Caco-2 (cell line): ENCODE data around the gene ZC3H18. TPM values are rescaled to one million over a fixed set of nuclear protein-coding genes. Genes with fewer than 3 reads are reported as not detected.

Source experiments
- BruUV-seq: library from RNA; stranded (reverse); fragments of 400-500 nt; replicated peaks from 2 replicates; lab custom pipeline; 2021; lab: Mats Ljungman, UMichigan
- CTCF ChIA-PET: fragments of 300-600 bp; sonication (Branson Sonifier 250); formaldehyde crosslinking; loops from one replicate; lab custom pipeline; 2022; ENCODE audit warnings: antibody characterized with exemption; lab: Charles Lee
- POLR2A ChIA-PET: fragments of 300-600 bp; sonication (Branson Sonifier 250); formaldehyde crosslinking; loops from one replicate; lab custom pipeline; 2022; ENCODE audit warnings: antibody characterized with exemption; lab: Charles Lee
- DNase-seq, 2 experiments: peaks; one replicate each; pipeline versions ENCODE4 v3.0.0 to v3.0.0-alpha.2; 2020 to 2022
- H3K27me3 ChIP-seq: replicated peaks from 2 replicates; pipeline ENCODE4 v1.6.0; 2011; ENCODE audit warnings: low read length; ENCODE audit not compliant: control insufficient read depth, insufficient read depth
- H3K36me3 ChIP-seq: 2 replicates; pipeline ENCODE4 v1.5.1; 2011; ENCODE audit warnings: low read length; ENCODE audit not compliant: control insufficient read depth, insufficient read depth
- H3K4me1 ChIP-seq: fragments of 250-450 bp; sonication (Bioruptor Pico); 2 replicates; pipeline ENCODE4 v1.5.1; 2020; ENCODE audit warnings: mild to moderate bottlenecking
- H3K4me3 ChIP-seq: 2 replicates; pipeline ENCODE4 v1.5.1; 2011; ENCODE audit warnings: low read depth, mild to moderate bottlenecking, control low read depth, low read length
- H3K9me3 ChIP-seq: fragments of 250-450 bp; sonication (Bioruptor Pico); 2 replicates; pipeline ENCODE4 v1.5.1; 2020; ENCODE audit warnings: mild to moderate bottlenecking, moderate library complexity
- H3K27ac Mint-ChIP-seq: one replicate; pipeline ENCODE4 v1.8.0; 2022; ENCODE audit warnings: mixed read lengths; ENCODE audit not compliant: unreplicated experiment
- H3K27me3 Mint-ChIP-seq: one replicate; pipeline ENCODE4 v1.8.0; 2022; ENCODE audit warnings: mixed read lengths; ENCODE audit not compliant: insufficient read depth, unreplicated experiment
- H3K36me3 Mint-ChIP-seq: one replicate; pipeline ENCODE4 v1.8.0; 2022; ENCODE audit warnings: mild to moderate bottlenecking, mixed read lengths; ENCODE audit not compliant: insufficient read depth, unreplicated experiment
- H3K4me1 Mint-ChIP-seq: one replicate; pipeline ENCODE4 v1.8.0; 2022; ENCODE audit warnings: low read depth, mixed read lengths; ENCODE audit not compliant: unreplicated experiment
- H3K4me3 Mint-ChIP-seq: one replicate; pipeline ENCODE4 v1.8.0; 2022; ENCODE audit warnings: mild to moderate bottlenecking, moderate library complexity, mixed read lengths; ENCODE audit not compliant: unreplicated experiment
- H3K9me3 Mint-ChIP-seq: one replicate; pipeline ENCODE4 v1.8.0; 2022; ENCODE audit warnings: mixed read lengths; ENCODE audit not compliant: unreplicated experiment
- CTCF ChIP-seq, 2 experiments: fragments of 200-600 bp in 1 of 2; IDR thresholded peaks; 1 replicate in 1 of 2; 2 replicates in 1 of 2; pipeline versions ENCODE4 v1.5.1 to v1.8.0; 2011 to 2022; ENCODE audit warnings: antibody characterized with exemption in 1 of 2, control low read depth in 1 of 2, inconsistent platforms in 1 of 2, low read depth in 1 of 2, low read length in 1 of 2, mild to moderate bottlenecking in 1 of 2, moderate library complexity in 1 of 2; ENCODE audit not compliant: insufficient read depth in 1 of 2, severe bottlenecking in 1 of 2, unreplicated experiment in 1 of 2
- intact Hi-C: fragments of 100-400 bp; cut with micrococcal nuclease; formaldehyde crosslinking; loops from one replicate; pipeline ENCODE4 v1.10.0; 2022; ENCODE audit not compliant: unreplicated experiment
- total RNA-seq: library from RNA; stranded (reverse); gene quantifications from 2 replicates; pipeline ENCODE4 v1.2.3, GENCODE V29; 2022

Gene ZC3H18
- total RNA-seq, 1 experiment from 2014 or later, result 82.0 TPM

GRCh38 chr16:88655053-88655732, 85.0 kb downstream of the ZC3H18 start:
- H3K36me3 Mint-ChIP-seq, result peaks cover 50% of the 10 kb centered on the region
- H3K27me3 Mint-ChIP-seq, result no peaks in the 10 kb centered on the region

GRCh38 chr16:88655733-88656281, 85.6 kb downstream of the ZC3H18 start:
- intact Hi-C loops, result no loop called here
- Histone ChIP-seq H3K9me3 (no peaks in the 10 kb centered on the region), H3K4me1 (peaks cover 16% of the 10 kb centered on the region), H3K27me3 (no peaks in the 10 kb centered on the region), H3K36me3 (peaks cover 5% of the 10 kb centered on the region), H3K4me3 (no peak overlapping the region)
- ChIA-PET POLR2A (no interaction called here), CTCF (no interaction called here)
- Mint-ChIP-seq H3K27ac (no peak overlapping the region), H3K9me3 (no peaks in the 10 kb centered on the region), H3K4me1 (no peaks in the 10 kb centered on the region), H3K27me3 (no peaks in the 10 kb centered on the region), H3K4me3 (no peak overlapping the region), H3K36me3 (peaks cover 45% of the 10 kb centered on the region)
- no peak for TF ChIP-seq CTCF (IDR thresholded peaks at IDR 0.05; ENCODE audit: insufficient read depth in 1 of 2, low read depth in 1 of 2, low read length in 1 of 2, severe bottlenecking in 1 of 2, unreplicated experiment in 1 of 2)
- no TSS peak for BruUV-seq
- DNase-seq, result no peak

More at GRCh38 chr16:88655053-88655732, 85.0 kb downstream of the ZC3H18 start:
- Histone ChIP-seq H3K27me3 (no peaks in the 10 kb centered on the region), H3K9me3 (no peaks in the 10 kb centered on the region), H3K4me1 (peaks cover 14% of the 10 kb centered on the region), H3K4me3 (no peak overlapping the region), H3K36me3 (peaks cover 5% of the 10 kb centered on the region)
- POLR2A ChIA-PET, result no interaction called here
- H3K4me3 Mint-ChIP-seq, result no peak overlapping the region
- H3K27ac Mint-ChIP-seq, result no peak overlapping the region
- no peak for DNase-seq
- no peaks in the 10 kb centered on the region for H3K9me3 Mint-ChIP-seq
- intact Hi-C loops, result no loop called here
- TF ChIP-seq CTCF (IDR thresholded peaks at IDR 0.05; ENCODE audit: insufficient read depth in 1 of 2, low read depth in 1 of 2, low read length in 1 of 2, severe bottlenecking in 1 of 2, unreplicated experiment in 1 of 2), result no peak
- no TSS peak for BruUV-seq
- no peaks in the 10 kb centered on the region for H3K4me1 Mint-ChIP-seq
- CTCF ChIA-PET, result no interaction called here

GRCh38 chr16:88656291-88656980, 86.2 kb downstream of the ZC3H18 start:
- peaks cover 5% of the 10 kb centered on the region for H3K36me3 ChIP-seq
- H3K4me3 ChIP-seq, result no peak overlapping the region
- TF ChIP-seq CTCF (IDR thresholded peaks at IDR 0.05; ENCODE audit: insufficient read depth in 1 of 2, low read depth in 1 of 2, low read length in 1 of 2, severe bottlenecking in 1 of 2, unreplicated experiment in 1 of 2), result no peak
- Mint-ChIP-seq H3K4me1 (peaks cover 4% of the 10 kb centered on the region), H3K4me3 (no peak overlapping the region), H3K27ac (no peak overlapping the region), H3K27me3 (no peaks in the 10 kb centered on the region), H3K36me3 (peaks cover 39% of the 10 kb centered on the region), H3K9me3 (no peaks in the 10 kb centered on the region)
- H3K4me1 ChIP-seq, result peaks cover 17% of the 10 kb centered on the region
- no TSS peak for BruUV-seq
- intact Hi-C loops, result no loop called here
- no peak for DNase-seq
- ChIA-PET POLR2A (no interaction called here), CTCF (no interaction called here)
- H3K27me3 ChIP-seq, result no peaks in the 10 kb centered on the region
- no peaks in the 10 kb centered on the region for H3K9me3 ChIP-seq
